A549 (cell line): ENCODE data around the gene EFHC2. TPM values are rescaled to one million over a fixed set of nuclear protein-coding genes. Genes with fewer than 3 reads are reported as not detected.
A peak's percentile ranks its signal among the peaks of the same experiment; 100 is the strongest.
"Not testable (repeated sequence)": the region's sequence is repeated elsewhere in the genome, so short reads cannot be mapped to it uniquely, and the experiment has no call there.

Experiments
- ATAC-seq, 2 experiments: fragments of 200-7000 bp in 1 of 2; fragments of >200 bp in 1 of 2; cut with Nextera tagmentation in 1 of 2; cut with Tn5 transposase in 1 of 2; 3 replicates each; pipeline versions ENCODE4 v1.8.0 to v1.9.1; 2018 to 2020; ENCODE audit warnings: mild to moderate bottlenecking in 1 of 2, moderate library complexity in 1 of 2
- CTCF ChIA-PET: fragments of 300-600 bp; sonication (Branson Sonifier 250); formaldehyde crosslinking; extraction: SDS; loops from one replicate; lab custom pipeline; 2021; ENCODE audit warnings: antibody characterized with exemption, inconsistent platforms; lab: Yijun Ruan, JAX
- POLR2A ChIA-PET: fragments of 350-600 bp; formaldehyde crosslinking; extraction: SDS; loops from one replicate; lab custom pipeline; 2021; ENCODE audit warnings: antibody characterized with exemption, inconsistent platforms; lab: Yijun Ruan, JAX
- DNase-seq, 2 experiments: peaks; one replicate each; pipeline versions ENCODE4 v3.0.0 to v3.0.0-alpha.2; 2011 to 2016; ENCODE audit warnings: low read depth in 1 of 2, low spot score in 1 of 2
- FAIRE-seq: peaks from 2 replicates; lab custom pipeline; 2011; peaks lifted over from hg19 to GRCh38; lab: Jason Lieb, UNC
- H3K27ac ChIP-seq, 2 experiments: fragments of >200 bp; sonication (Bioruptor Twin); formaldehyde crosslinking; 3 replicates each; pipeline ENCODE4 v1.5.1; 2016 to 2017
- H3K4me1 ChIP-seq: fragments of >200 bp; sonication (Bioruptor Twin); formaldehyde crosslinking; 3 replicates; pipeline ENCODE4 v1.6.1; 2016
- H3K4me2 ChIP-seq: fragments of >200 bp; sonication (Bioruptor Twin); formaldehyde crosslinking; 3 replicates; pipeline ENCODE4 v1.6.1; 2016
- H3K4me3 ChIP-seq: fragments of >200 bp; sonication (Bioruptor Twin); formaldehyde crosslinking; 3 replicates; pipeline ENCODE4 v1.5.1; 2016
- H3K9me3 ChIP-seq: fragments of >200 bp; sonication (Bioruptor Twin); formaldehyde crosslinking; 3 replicates; pipeline ENCODE4 v1.6.1; 2016
- CBX2 ChIP-seq: fragments of 200-600 bp; sonication (generic); IDR thresholded peaks from 2 replicates; pipeline ENCODE4 v1.6.1; 2016; ENCODE audit warnings: low read depth, mild to moderate bottlenecking, borderline replicate concordance
- CBX8 ChIP-seq: fragments of 200-600 bp; sonication (generic); IDR thresholded peaks from 2 replicates; pipeline ENCODE4 v1.6.1; 2016
- CHD2 ChIP-seq: fragments of 150-350 bp; IDR thresholded peaks from 2 replicates; pipeline ENCODE4 v1.6.1; 2014; ENCODE audit warnings: low read length; ENCODE audit not compliant: partially characterized antibody
- CHD4 ChIP-seq: fragments of 200-600 bp; sonication (generic); IDR thresholded peaks from 2 replicates; pipeline ENCODE4 v1.6.1; 2016; ENCODE audit warnings: antibody characterized with exemption, mild to moderate bottlenecking, borderline replicate concordance
- FOSL2 ChIP-seq, 2 experiments: fragments of 450-650 bp in 1 of 2; fragments of >200 bp in 1 of 2; sonication (Bioruptor Twin) in 1 of 2; formaldehyde crosslinking; IDR thresholded peaks; 2 replicates each; pipeline versions ENCODE4 v1.5.0 to v1.6.1; 2016 to 2020; ENCODE audit warnings: mild to moderate bottlenecking in 1 of 2, moderate library complexity in 1 of 2
- HDAC2 ChIP-seq: fragments of 200-600 bp; sonication (generic); IDR thresholded peaks from 2 replicates; pipeline ENCODE4 v1.6.1; 2016
- HOXB5 ChIP-seq: fragments of 250-450 bp; sonication (Bioruptor Pico); IDR thresholded peaks from 2 replicates; pipeline ENCODE4 v1.5.0; 2020; ENCODE audit warnings: mild to moderate bottlenecking, moderate library complexity
- JUN ChIP-seq, 2 experiments: fragments of >200 bp; sonication (Bioruptor Twin); formaldehyde crosslinking; IDR thresholded peaks; 2 replicates in 1 of 2; 3 replicates in 1 of 2; pipeline ENCODE4 v1.6.1; 2016 to 2017
- KDM1A ChIP-seq: fragments of 200-600 bp; sonication (generic); IDR thresholded peaks from 2 replicates; pipeline ENCODE4 v1.6.1; 2016; ENCODE audit warnings: low read depth, mild to moderate bottlenecking
- MAZ ChIP-seq: fragments of 150-350 bp; IDR thresholded peaks from 2 replicates; pipeline ENCODE4 v1.6.1; 2014; ENCODE audit warnings: antibody characterized with exemption, low read depth, low read length, borderline replicate concordance
- NFE2L2 ChIP-seq: fragments of 150-350 bp; conservative IDR thresholded peaks from 2 replicates; pipeline ENCODE4 v1.6.1; 2014; ENCODE audit warnings: low read length
- RAD21 ChIP-seq, 2 experiments: fragments of >200 bp in 1 of 2; sonication (Bioruptor Twin) in 1 of 2; formaldehyde crosslinking in 1 of 2; IDR thresholded peaks in 1 of 2; conservative IDR thresholded peaks in 1 of 2; 2 replicates in 1 of 2; 3 replicates in 1 of 2; pipeline ENCODE4 v1.6.1; 2012 to 2018; ENCODE audit warnings: inconsistent platforms in 1 of 2
- RARB ChIP-seq: fragments of 250-450 bp; sonication (Bioruptor Pico); IDR thresholded peaks from 2 replicates; pipeline ENCODE4 v1.8.0; 2021; ENCODE audit warnings: mild to moderate bottlenecking, moderate library complexity
- RFX5 ChIP-seq: fragments of 450-650 bp; IDR thresholded peaks from 2 replicates; pipeline ENCODE4 v1.7.1; 2014; ENCODE audit warnings: antibody characterized with exemption, mild to moderate bottlenecking, moderate library complexity
- TFCP2L1 ChIP-seq: fragments of 250-450 bp; sonication (Bioruptor Pico); IDR thresholded peaks from 2 replicates; pipeline ENCODE4 v1.5.0; 2021; ENCODE audit warnings: mild to moderate bottlenecking
- ZFP36 ChIP-seq: fragments of 450-650 bp; IDR thresholded peaks from 2 replicates; pipeline ENCODE4 v1.6.1; 2014; ENCODE audit warnings: borderline replicate concordance; ENCODE audit not compliant: partially characterized antibody
- ZNF302 ChIP-seq: fragments of 250-450 bp; sonication (Bioruptor Pico); IDR thresholded peaks from 2 replicates; pipeline ENCODE4 v1.9.0; 2021; ENCODE audit warnings: inconsistent platforms, mild to moderate bottlenecking, moderate library complexity
- ZSCAN20 ChIP-seq: fragments of 250-450 bp; sonication (Bioruptor Pico); IDR thresholded peaks from 2 replicates; pipeline ENCODE4 v1.8.0; 2022; ENCODE audit warnings: mild to moderate bottlenecking, moderate library complexity
- WGBS: methylation state at CpG from one replicate; pipeline ENCODE4 v1.1.6; 2017; ENCODE audit errors: missing lambda C conversion rate; 5-methylcytosine and 5-hydroxymethylcytosine counted together
- polyA plus RNA-seq, 4 experiments: library from polyadenylated mRNA; depleted of rRNA in 3 of 4; stranded (reverse); fragments of >200 nt; fragmentation: RNase III in 1 of 4; extraction: RNeasy Plus Mini Kit Qiagen cat#74134 plus additional on column Dnase treatment in 1 of 4; gene quantifications; 2 replicates in 3 of 4; 3 replicates in 1 of 4; pipeline ENCODE4 v1.2.3, GENCODE V29; 2011 to 2017
- TF ChIP-seq, protein P1 (sequence below): fragments of 250-450 bp; sonication (Bioruptor Pico); IDR thresholded peaks from 2 replicates; pipeline ENCODE4 v1.5.0; 2021; ENCODE audit warnings: mild to moderate bottlenecking, moderate library complexity, borderline replicate concordance
- TF ChIP-seq, protein P2 (sequence below): fragments of >200 bp; sonication (Bioruptor Twin); formaldehyde crosslinking; IDR thresholded peaks from 3 replicates; pipeline ENCODE4 v1.5.1; 2016

Gene EFHC2
- polyA plus RNA-seq, 2 of the 4 experiments (the other 2 are of a cell fraction) = 0.48 to 0.80 TPM

DNA sequence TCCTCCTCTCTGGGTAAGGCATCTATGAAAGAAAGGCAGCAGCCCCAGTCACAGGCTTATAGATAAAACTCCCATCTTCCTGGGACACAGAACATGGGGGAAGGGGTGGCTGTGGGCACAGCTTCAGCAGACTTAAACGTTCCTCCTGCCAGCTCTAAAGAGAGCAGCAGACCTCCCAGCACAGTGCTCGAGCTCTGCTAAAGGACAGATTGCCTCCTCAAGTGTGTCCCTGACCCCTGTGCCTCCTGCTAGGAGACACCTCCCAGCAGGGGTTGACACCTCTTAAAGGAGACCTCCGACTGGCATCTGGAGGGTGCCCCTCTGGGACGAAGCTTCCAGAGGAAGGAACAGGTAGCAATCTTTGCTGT is 89.9 kb downstream of the EFHC2 start:
- DNase-seq (no peak), FAIRE-seq (no peak), ATAC-seq (no peak)
- WGBS = 43% methylated on average over 2 of the region's 4 CpGs
- H3K4me2 ChIP-seq = peak overlapping the region; percentile 72
- ChIA-PET POLR2A (no interaction called here), CTCF (interaction anchor here (0.8 to 1.9 kb wide), 2 partner anchors 9 to 295 kb away, joined by 3 to 12 read pairs; no protein-coding TSS in a partner anchor)
- TF ChIP-seq KDM1A (no peak), ZNF302 (CRISPR knock-in tag) (no peak), RFX5 (no peak), RAD21 (conservative IDR thresholded peaks at IDR 0.05 in 1 of 2, IDR thresholded peaks at IDR 0.05 in 1 of 2) (no peak), HDAC2 (no peak), JUN (IDR thresholded peaks at IDR 0.05) (no peak), ZFP36 (no peak), RARB (CRISPR knock-in tag) (no peak), CHD2 (no peak), CHD4 (no peak), HOXB5 (CRISPR knock-in tag) (no peak), ZSCAN20 (no peak), NFE2L2 (no peak), FOSL2 (IDR thresholded peaks at IDR 0.05) (no peak), FOSL2 (CRISPR knock-in tag; IDR thresholded peaks at IDR 0.05) (no peak), CBX2 (no peak), CBX8 (no peak), MAZ (no peak), TFCP2L1 (no peak)
- TF ChIP-seq, protein P1, sequence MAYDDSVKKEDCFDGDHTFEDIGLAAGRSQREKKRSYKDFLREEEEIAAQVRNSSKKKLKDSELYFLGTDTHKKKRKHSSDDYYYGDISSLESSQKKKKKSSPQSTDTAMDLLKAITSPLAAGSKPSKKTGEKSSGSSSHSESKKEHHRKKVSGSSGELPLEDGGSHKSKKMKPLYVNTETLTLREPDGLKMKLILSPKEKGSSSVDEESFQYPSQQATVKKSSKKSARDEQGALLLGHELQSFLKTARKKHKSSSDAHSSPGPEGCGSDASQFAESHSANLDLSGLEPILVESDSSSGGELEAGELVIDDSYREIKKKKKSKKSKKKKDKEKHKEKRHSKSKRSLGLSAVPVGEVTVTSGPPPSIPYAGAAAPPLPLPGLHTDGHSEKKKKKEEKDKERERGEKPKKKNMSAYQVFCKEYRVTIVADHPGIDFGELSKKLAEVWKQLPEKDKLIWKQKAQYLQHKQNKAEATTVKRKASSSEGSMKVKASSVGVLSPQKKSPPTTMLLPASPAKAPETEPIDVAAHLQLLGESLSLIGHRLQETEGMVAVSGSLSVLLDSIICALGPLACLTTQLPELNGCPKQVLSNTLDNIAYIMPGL (CRISPR knock-in tag) = no peak
- TF ChIP-seq, protein P2, sequence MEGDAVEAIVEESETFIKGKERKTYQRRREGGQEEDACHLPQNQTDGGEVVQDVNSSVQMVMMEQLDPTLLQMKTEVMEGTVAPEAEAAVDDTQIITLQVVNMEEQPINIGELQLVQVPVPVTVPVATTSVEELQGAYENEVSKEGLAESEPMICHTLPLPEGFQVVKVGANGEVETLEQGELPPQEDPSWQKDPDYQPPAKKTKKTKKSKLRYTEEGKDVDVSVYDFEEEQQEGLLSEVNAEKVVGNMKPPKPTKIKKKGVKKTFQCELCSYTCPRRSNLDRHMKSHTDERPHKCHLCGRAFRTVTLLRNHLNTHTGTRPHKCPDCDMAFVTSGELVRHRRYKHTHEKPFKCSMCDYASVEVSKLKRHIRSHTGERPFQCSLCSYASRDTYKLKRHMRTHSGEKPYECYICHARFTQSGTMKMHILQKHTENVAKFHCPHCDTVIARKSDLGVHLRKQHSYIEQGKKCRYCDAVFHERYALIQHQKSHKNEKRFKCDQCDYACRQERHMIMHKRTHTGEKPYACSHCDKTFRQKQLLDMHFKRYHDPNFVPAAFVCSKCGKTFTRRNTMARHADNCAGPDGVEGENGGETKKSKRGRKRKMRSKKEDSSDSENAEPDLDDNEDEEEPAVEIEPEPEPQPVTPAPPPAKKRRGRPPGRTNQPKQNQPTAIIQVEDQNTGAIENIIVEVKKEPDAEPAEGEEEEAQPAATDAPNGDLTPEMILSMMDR = no peak
- H3K9me3 ChIP-seq = no peaks in the 10 kb centered on the region
- H3K27ac ChIP-seq = peak overlapping the region; percentile 41 to 77; a peak in 4 of 6 replicates
- H3K4me1 ChIP-seq = peaks cover 5% of the 10 kb centered on the region; the same call in 2 of the 3 replicates
- no peak overlapping the region for H3K4me3 ChIP-seq

DNA sequence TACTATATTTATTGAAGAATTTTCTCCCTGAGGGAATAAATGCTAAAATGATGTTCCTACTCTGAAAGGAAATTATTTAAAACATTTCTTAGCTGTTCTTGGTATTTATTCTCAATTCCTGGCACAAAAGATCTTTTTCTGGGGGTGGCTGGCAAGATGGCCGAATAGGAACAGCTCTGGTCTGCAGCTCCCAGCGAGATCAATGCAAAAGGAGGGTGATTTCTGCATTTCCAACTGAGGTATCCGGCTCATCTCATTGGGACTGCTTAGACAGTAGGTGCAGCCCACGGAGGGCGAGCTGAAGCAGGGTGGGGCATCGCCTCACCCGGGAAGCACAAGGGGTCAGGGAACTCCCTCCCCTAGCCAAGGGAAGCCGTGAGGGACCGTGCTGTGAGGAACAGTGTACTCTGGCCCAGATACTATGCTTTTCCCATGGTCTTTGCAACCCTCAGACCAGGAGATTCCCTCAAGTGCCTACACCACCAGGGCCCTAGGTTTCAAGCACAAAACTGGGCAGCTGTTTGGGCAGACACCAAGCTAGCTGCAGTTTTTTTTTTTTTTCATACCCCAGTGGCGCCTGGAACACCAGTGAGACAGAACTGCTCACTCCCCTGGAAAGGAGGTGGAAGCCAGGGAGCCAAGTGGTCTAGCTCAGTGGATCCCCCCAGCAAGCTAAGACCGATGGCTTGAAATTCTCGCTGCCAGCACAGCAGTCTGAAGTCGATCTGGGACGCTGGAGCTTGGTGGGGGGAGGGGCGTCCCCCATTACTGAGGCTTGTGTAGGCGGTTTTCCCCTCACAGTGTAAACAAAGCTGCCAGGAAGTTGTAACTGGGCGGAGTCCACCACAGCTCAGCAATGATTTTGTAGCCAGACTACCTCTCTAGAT is 90.5 kb downstream of the EFHC2 start:
- ATAC-seq (peak in 1 of 2 experiments; percentile 52; a peak in 2 of 6 replicates), DNase-seq (peak in 1 of 2 experiments; percentile 23)
- POLR2A ChIA-PET, H3K4me1 ChIP-seq, H3K9me3 ChIP-seq, FAIRE-seq: not testable (repeated sequence)
- CTCF ChIA-PET = interaction anchor here (0.8 to 1.9 kb wide), 2 partner anchors 9 to 294 kb away, joined by 3 to 12 read pairs; no protein-coding TSS in a partner anchor
- peak overlapping the region; percentile 72 for H3K4me2 ChIP-seq
- H3K4me3 ChIP-seq = peak overlapping the region; percentile 32; the same call in 1 of the 3 replicates
- WGBS = 49% methylated on average over 11 of the region's 17 CpGs
- H3K27ac ChIP-seq = peak overlapping the region; percentile 41 to 77; a peak in 4 of 6 replicates
